Measurements from ENCODE around the gene AMIGO1. TPM values are rescaled to one million over a fixed set of nuclear protein-coding genes. Genes with fewer than 3 reads are reported as not detected.
A peak's percentile ranks its signal among the peaks of the same experiment; 100 is the strongest.

The AMIGO1 gene
- total RNA-seq, 1 donor from 2014 or later: 8.0 TPM

DNA sequence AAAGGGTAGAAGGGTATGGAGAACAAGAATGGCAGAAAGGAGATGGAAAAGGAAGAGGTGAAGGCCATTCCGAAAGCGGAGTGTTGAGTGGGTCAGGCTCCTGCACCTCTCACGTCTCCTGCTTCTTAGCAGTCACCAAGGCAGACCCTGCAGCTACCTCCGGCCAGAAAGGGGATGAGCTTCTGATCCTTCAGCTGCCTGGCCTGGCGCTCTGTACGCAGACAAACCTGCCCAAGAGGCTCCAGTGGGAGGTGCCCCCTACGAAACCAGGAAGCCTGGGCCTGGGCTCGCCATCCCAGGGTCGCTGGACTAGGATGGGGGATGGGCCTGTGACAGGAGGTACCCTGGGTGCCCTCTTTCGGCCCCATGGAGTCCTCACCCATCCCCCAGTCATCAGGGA is 33.1 kb upstream of the AMIGO1 start:
- DNase-seq: no peak
- H3K27me3 Mint-ChIP-seq (ENCODE audit: unreplicated experiment): peaks cover 1% of the 10 kb centered on the region
- no peaks in the 10 kb centered on the region for H3K36me3 Mint-ChIP-seq (ENCODE audit: unreplicated experiment)
- H3K4me1 Mint-ChIP-seq (ENCODE audit: low read depth, unreplicated experiment): peaks cover 10% of the 10 kb centered on the region
- TF ChIP-seq CTCF (IDR thresholded peaks at IDR 0.05; ENCODE audit: partially characterized antibody, unreplicated experiment): no peak
- no peak overlapping the region for H3K27ac Mint-ChIP-seq (ENCODE audit: unreplicated experiment)
- H3K9me3 Mint-ChIP-seq (ENCODE audit: unreplicated experiment): peaks cover 1% of the 10 kb centered on the region
- H3K4me3 Mint-ChIP-seq (ENCODE audit: unreplicated experiment): no peak overlapping the region

DNA sequence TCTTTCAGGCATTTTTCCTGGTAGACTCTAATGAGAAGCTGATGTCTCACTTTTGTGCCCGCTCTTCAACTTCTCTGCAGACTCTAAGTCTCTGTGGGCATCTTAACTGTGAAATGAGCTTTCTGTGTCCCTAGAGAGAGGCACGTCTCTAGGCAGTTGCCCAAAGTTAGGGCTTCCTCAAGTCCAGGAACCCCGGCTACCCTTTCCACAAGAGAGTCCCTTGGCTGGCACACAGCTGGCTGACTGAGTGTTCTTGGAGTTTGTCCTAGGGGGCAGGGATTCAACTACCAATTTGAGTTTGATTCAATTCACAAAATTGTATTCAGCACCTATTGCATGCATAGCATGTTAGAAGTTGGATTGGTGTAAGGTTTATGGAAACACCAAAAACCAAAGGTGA is 31.6 kb upstream of the AMIGO1 start:
- no peak for DNase-seq
- Mint-ChIP-seq H3K9me3 (ENCODE audit: unreplicated experiment) (no peaks in the 10 kb centered on the region), H3K27me3 (ENCODE audit: unreplicated experiment) (peaks cover 1% of the 10 kb centered on the region), H3K27ac (ENCODE audit: unreplicated experiment) (no peak overlapping the region), H3K36me3 (ENCODE audit: unreplicated experiment) (no peaks in the 10 kb centered on the region), H3K4me1 (ENCODE audit: low read depth, unreplicated experiment) (peaks cover 3% of the 10 kb centered on the region), H3K4me3 (ENCODE audit: unreplicated experiment) (no peak overlapping the region)
- no peak for TF ChIP-seq CTCF (IDR thresholded peaks at IDR 0.05; ENCODE audit: partially characterized antibody, unreplicated experiment)

- no peak for TF ChIP-seq CTCF (IDR thresholded peaks at IDR 0.05; ENCODE audit: partially characterized antibody, unreplicated experiment)
- Mint-ChIP-seq H3K4me1 (ENCODE audit: low read depth, unreplicated experiment) (peaks cover 3% of the 10 kb centered on the region), H3K4me3 (ENCODE audit: unreplicated experiment) (peak within 1 kb of the TSS; percentile 49), H3K36me3 (ENCODE audit: unreplicated experiment) (no peaks in the 10 kb centered on the region), H3K27me3 (ENCODE audit: unreplicated experiment) (peaks cover 5% of the 10 kb centered on the region), H3K27ac (ENCODE audit: unreplicated experiment) (no peak within 1 kb of the TSS), H3K9me3 (ENCODE audit: unreplicated experiment) (no peaks in the 10 kb centered on the region)
- DNase-seq: peak; percentile 56
Observed at GRCh38 chr1:109539676-109540075, 30.1 kb upstream of the AMIGO1 start, which contains the start of gene GPR61. Gene GPR61 (plus strand): TSS chr1:109539872. CDS start chr1:109543023, 3,151 bp downstream.

DNA sequence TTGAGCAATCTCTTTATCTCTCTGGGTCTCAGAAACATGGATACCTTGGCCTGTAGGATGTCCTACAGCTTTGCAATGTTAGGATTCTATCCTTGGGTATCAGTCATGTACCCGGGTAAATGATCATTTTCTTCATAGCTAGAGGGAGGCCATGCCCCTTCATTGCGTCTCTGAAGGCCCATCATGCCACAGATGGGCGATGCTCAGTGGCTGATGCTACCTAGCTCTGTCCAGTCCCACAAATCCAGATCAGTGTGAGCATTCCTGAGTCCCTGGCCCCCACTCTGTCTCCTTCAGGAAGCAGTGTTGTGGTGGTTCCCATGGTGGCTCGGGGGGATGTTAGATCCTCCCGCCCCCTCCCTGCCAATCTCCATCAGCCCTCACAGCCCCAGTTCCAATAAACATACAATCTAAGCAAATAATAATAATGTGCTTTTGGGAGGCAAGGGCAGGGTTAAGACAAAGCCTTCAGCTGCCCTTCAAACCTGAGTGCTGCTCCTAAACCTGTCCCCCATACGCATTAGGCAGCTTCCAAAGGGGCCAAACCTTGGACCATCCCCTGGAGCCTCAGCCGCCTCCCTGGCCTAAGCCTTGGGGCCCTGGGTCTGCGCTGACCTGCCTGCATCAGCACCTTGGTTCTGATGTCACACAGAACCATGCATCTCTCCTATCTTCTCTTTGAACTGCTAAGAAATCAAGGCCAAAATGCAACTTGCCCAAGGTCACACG is 29.5 kb upstream of the AMIGO1 start:
- no peak overlapping the region for H3K4me3 Mint-ChIP-seq (ENCODE audit: unreplicated experiment)
- no peak overlapping the region for H3K27ac Mint-ChIP-seq (ENCODE audit: unreplicated experiment)
- peaks cover 5% of the 10 kb centered on the region for H3K27me3 Mint-ChIP-seq (ENCODE audit: unreplicated experiment)
- H3K4me1 Mint-ChIP-seq (ENCODE audit: low read depth, unreplicated experiment): peaks cover 3% of the 10 kb centered on the region
- no peaks in the 10 kb centered on the region for H3K36me3 Mint-ChIP-seq (ENCODE audit: unreplicated experiment)
- no peak for DNase-seq
- H3K9me3 Mint-ChIP-seq (ENCODE audit: unreplicated experiment): no peaks in the 10 kb centered on the region
- TF ChIP-seq CTCF (IDR thresholded peaks at IDR 0.05; ENCODE audit: partially characterized antibody, unreplicated experiment): no peak

DNA sequence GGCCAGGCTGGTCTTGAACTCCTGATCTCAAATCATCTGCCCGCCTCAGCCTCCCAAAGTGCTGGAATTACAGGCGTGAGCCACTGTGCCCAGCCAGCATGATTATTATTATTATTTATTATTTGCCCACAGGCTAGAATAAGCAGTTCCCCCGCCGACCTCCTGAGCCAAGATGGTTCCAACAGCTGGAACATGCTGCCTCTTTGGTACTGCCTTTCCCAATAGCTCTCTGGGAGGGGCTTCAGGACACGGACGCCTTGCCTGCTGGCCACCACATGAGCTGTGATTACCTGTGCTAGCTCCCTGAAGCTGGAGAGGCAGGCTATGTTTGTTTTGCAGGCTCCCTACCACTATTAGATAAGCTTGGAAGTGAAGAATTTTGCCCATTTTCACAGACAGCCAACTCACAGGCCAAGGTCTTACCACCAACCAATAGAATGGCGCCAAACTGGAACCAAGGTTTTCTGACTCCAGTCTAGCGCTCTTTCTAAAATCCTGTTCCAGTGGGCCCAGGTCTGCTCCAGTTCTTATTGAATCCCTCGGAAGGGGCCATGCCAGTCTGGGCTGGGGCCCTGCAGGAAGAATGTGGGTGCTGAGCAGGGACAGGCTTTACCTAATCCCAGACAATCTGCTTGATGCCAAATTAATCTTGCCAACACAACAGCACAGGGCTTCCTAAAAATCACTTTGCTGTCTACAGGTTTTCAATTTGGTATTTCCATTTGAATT is 28.1 kb upstream of the AMIGO1 start:
- Mint-ChIP-seq H3K4me3 (ENCODE audit: unreplicated experiment) (no peak overlapping the region), H3K9me3 (ENCODE audit: unreplicated experiment) (peaks cover 3% of the 10 kb centered on the region), H3K27ac (ENCODE audit: unreplicated experiment) (no peak overlapping the region), H3K36me3 (ENCODE audit: unreplicated experiment) (no peaks in the 10 kb centered on the region), H3K4me1 (ENCODE audit: low read depth, unreplicated experiment) (peaks cover 8% of the 10 kb centered on the region), H3K27me3 (ENCODE audit: unreplicated experiment) (peaks cover 7% of the 10 kb centered on the region)
- TF ChIP-seq CTCF (IDR thresholded peaks at IDR 0.05; ENCODE audit: partially characterized antibody, unreplicated experiment): no peak
- DNase-seq: no peak
